Spleen (tissue), 7 donors: ENCODE data around the gene CNTNAP5.

Experiments
- CTCF ChIP-seq, 11 experiments: fragments of 200-600 bp in 7 of 11; fragments of 450-650 bp in 4 of 11; sonication (generic) in 4 of 11; IDR thresholded peaks in 8 of 11; conservative IDR thresholded peaks in 3 of 11; 1 replicate in 7 of 11; 2 replicates in 4 of 11; pipeline versions ENCODE4 v1.4.0 to v1.8.0; 2016 to 2021; ENCODE audit warnings: antibody characterized with exemption in 11 of 11, inconsistent platforms in 4 of 11, mild to moderate bottlenecking in 1 of 11
- POLR2A ChIP-seq, 3 donors: fragments of 450-650 bp; IDR thresholded peaks; one replicate each; pipeline ENCODE4 v1.5.1; 2017; ENCODE audit warnings: antibody characterized with exemption in 3 of 3, mild to moderate bottlenecking in 1 of 3
- POLR2AphosphoS5 ChIP-seq, 3 donors: sonication (generic); formaldehyde crosslinking; IDR thresholded peaks; one replicate each; pipeline ENCODE4 v1.5.1; 2017; ENCODE audit warnings: antibody characterized with exemption in 3 of 3
- donor health status: DM: no; HTN: no; CAD: no; lungs with moderate emphysema.
- donor health status: DM: no; HTN: no; CAD: no.
- donor health status: DM: no; HTN: no; CAD: no.

- TF ChIP-seq CTCF (IDR thresholded peaks at IDR 0.05 in 8 of 11, conservative IDR thresholded peaks at IDR 0.05 in 3 of 11) (no peak), POLR2A (IDR thresholded peaks at IDR 0.05) (no peak), POLR2AphosphoS5 (IDR thresholded peaks at IDR 0.05) (no peak)
Measured at GRCh38 chr2:124112206-124112605, 87.1 kb downstream of the CNTNAP5 start.
